Caco-2 (cell line): ENCODE results near the gene CHID1. TPM values are rescaled to one million over a fixed set of nuclear protein-coding genes. Genes with fewer than 3 reads are reported as not detected.

Experiments used
- BruUV-seq: library from RNA; stranded (reverse); fragments of 400-500 nt; replicated peaks from 2 replicates; lab custom pipeline; 2021; lab: Mats Ljungman, UMichigan
- CTCF ChIA-PET: fragments of 300-600 bp; sonication (Branson Sonifier 250); formaldehyde crosslinking; loops from one replicate; lab custom pipeline; 2022; ENCODE audit warnings: antibody characterized with exemption; lab: Charles Lee
- POLR2A ChIA-PET: fragments of 300-600 bp; sonication (Branson Sonifier 250); formaldehyde crosslinking; loops from one replicate; lab custom pipeline; 2022; ENCODE audit warnings: antibody characterized with exemption; lab: Charles Lee
- DNase-seq, 2 experiments: peaks; one replicate each; pipeline versions ENCODE4 v3.0.0 to v3.0.0-alpha.2; 2020 to 2022
- H3K27me3 ChIP-seq: replicated peaks from 2 replicates; pipeline ENCODE4 v1.6.0; 2011; ENCODE audit warnings: low read length; ENCODE audit not compliant: control insufficient read depth, insufficient read depth
- H3K36me3 ChIP-seq: 2 replicates; pipeline ENCODE4 v1.5.1; 2011; ENCODE audit warnings: low read length; ENCODE audit not compliant: control insufficient read depth, insufficient read depth
- H3K4me1 ChIP-seq: fragments of 250-450 bp; sonication (Bioruptor Pico); 2 replicates; pipeline ENCODE4 v1.5.1; 2020; ENCODE audit warnings: mild to moderate bottlenecking
- H3K4me3 ChIP-seq: 2 replicates; pipeline ENCODE4 v1.5.1; 2011; ENCODE audit warnings: low read depth, mild to moderate bottlenecking, control low read depth, low read length
- H3K9me3 ChIP-seq: fragments of 250-450 bp; sonication (Bioruptor Pico); 2 replicates; pipeline ENCODE4 v1.5.1; 2020; ENCODE audit warnings: mild to moderate bottlenecking, moderate library complexity
- H3K27ac Mint-ChIP-seq: one replicate; pipeline ENCODE4 v1.8.0; 2022; ENCODE audit warnings: mixed read lengths; ENCODE audit not compliant: unreplicated experiment
- H3K27me3 Mint-ChIP-seq: one replicate; pipeline ENCODE4 v1.8.0; 2022; ENCODE audit warnings: mixed read lengths; ENCODE audit not compliant: insufficient read depth, unreplicated experiment
- H3K36me3 Mint-ChIP-seq: one replicate; pipeline ENCODE4 v1.8.0; 2022; ENCODE audit warnings: mild to moderate bottlenecking, mixed read lengths; ENCODE audit not compliant: insufficient read depth, unreplicated experiment
- H3K4me1 Mint-ChIP-seq: one replicate; pipeline ENCODE4 v1.8.0; 2022; ENCODE audit warnings: low read depth, mixed read lengths; ENCODE audit not compliant: unreplicated experiment
- H3K4me3 Mint-ChIP-seq: one replicate; pipeline ENCODE4 v1.8.0; 2022; ENCODE audit warnings: mild to moderate bottlenecking, moderate library complexity, mixed read lengths; ENCODE audit not compliant: unreplicated experiment
- H3K9me3 Mint-ChIP-seq: one replicate; pipeline ENCODE4 v1.8.0; 2022; ENCODE audit warnings: mixed read lengths; ENCODE audit not compliant: unreplicated experiment
- CTCF ChIP-seq, 2 experiments: fragments of 200-600 bp in 1 of 2; IDR thresholded peaks; 1 replicate in 1 of 2; 2 replicates in 1 of 2; pipeline versions ENCODE4 v1.5.1 to v1.8.0; 2011 to 2022; ENCODE audit warnings: antibody characterized with exemption in 1 of 2, control low read depth in 1 of 2, inconsistent platforms in 1 of 2, low read depth in 1 of 2, low read length in 1 of 2, mild to moderate bottlenecking in 1 of 2, moderate library complexity in 1 of 2; ENCODE audit not compliant: insufficient read depth in 1 of 2, severe bottlenecking in 1 of 2, unreplicated experiment in 1 of 2
- intact Hi-C: fragments of 100-400 bp; cut with micrococcal nuclease; formaldehyde crosslinking; loops from one replicate; pipeline ENCODE4 v1.10.0; 2022; ENCODE audit not compliant: unreplicated experiment
- total RNA-seq: library from RNA; stranded (reverse); gene quantifications from 2 replicates; pipeline ENCODE4 v1.2.3, GENCODE V29; 2022

CHID1 gene
- total RNA-seq, 1 experiment from 2014 or later = 180 TPM

DNA sequence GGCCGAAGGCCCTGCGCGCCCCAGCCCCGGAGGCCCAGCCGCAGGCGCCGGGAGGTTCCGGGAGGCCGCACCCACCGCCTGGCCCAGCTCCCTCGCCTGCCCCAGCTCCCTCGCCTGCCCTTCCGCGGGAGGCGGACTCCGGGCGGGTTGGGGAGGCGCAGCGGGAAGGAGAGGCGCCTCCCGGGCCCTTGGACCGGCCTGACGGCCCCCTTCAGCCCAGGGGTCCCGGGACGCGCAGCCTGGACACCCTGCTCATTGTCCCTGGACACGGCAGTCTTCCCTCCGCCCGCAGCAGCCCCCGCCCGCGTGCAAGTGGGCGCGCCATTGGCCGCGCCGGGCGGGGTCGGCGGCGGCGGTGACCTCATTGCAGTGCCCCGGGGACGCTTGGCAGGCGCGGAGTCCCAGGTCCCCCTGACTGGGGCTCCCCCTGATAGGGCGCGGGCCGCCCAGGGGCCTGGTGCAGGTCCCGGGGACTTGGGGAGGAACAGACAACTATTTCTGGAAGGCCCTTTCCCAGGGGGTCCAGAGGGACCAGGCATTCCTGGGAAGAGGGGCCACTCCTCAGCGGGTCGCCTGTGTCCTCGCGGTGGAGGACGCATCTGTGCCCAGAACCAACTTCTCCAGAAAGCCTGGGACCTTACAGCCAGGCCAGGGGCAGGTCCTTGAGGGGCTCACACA, 77.4 kb downstream of the CHID1 start:
- Histone ChIP-seq H3K4me1 (peaks cover 27% of the 10 kb centered on the region), H3K4me3 (peak overlapping the region; percentile 81), H3K27me3 (no peaks in the 10 kb centered on the region), H3K36me3 (peaks cover 5% of the 10 kb centered on the region), H3K9me3 (no peaks in the 10 kb centered on the region)
- no peaks in the 10 kb centered on the region for H3K9me3 Mint-ChIP-seq
- peaks cover 10% of the 10 kb centered on the region for H3K4me1 Mint-ChIP-seq
- TF ChIP-seq CTCF (IDR thresholded peaks at IDR 0.05; ENCODE audit: insufficient read depth in 1 of 2, low read depth in 1 of 2, low read length in 1 of 2, severe bottlenecking in 1 of 2, unreplicated experiment in 1 of 2) = no peak
- DNase-seq = peak in 1 of 2 experiments; percentile 74
- POLR2A ChIA-PET = interaction anchor here (1.0 to 4.9 kb wide), 3 partner anchors 10 to 24 kb away, joined by 4 to 33 read pairs (median 6); partner anchors contain the start of genes PNPLA2 and RPLP2
- CTCF ChIA-PET = no interaction called here
- intact Hi-C loops = loop anchor here (1.0 kb wide), 1 partner anchor 10 kb away; no protein-coding TSS in a partner anchor
- peaks cover 57% of the 10 kb centered on the region for H3K36me3 Mint-ChIP-seq
- peak overlapping the region; percentile 79 for H3K4me3 Mint-ChIP-seq
- no peaks in the 10 kb centered on the region for H3K27me3 Mint-ChIP-seq
- peak overlapping the region; percentile 71 for H3K27ac Mint-ChIP-seq
- no TSS peak for BruUV-seq

GRCh38 chr11:832529-833113, 78.0 kb downstream of the CHID1 start, which contains the start of gene CD151:
CD151 (plus strand) TSS chr11:832952; CDS start chr11:836070, 3,118 bp downstream.
- no peak for TF ChIP-seq CTCF (IDR thresholded peaks at IDR 0.05; ENCODE audit: insufficient read depth in 1 of 2, low read depth in 1 of 2, low read length in 1 of 2, severe bottlenecking in 1 of 2, unreplicated experiment in 1 of 2)
- intact Hi-C loops = loop anchor here (1.0 kb wide), 1 partner anchor 11 kb away; no protein-coding TSS in a partner anchor
- Histone ChIP-seq H3K4me1 (peaks cover 33% of the 10 kb centered on the region), H3K36me3 (peaks cover 3% of the 10 kb centered on the region), H3K4me3 (peak within 1 kb of the TSS; percentile 81), H3K9me3 (no peaks in the 10 kb centered on the region), H3K27me3 (no peaks in the 10 kb centered on the region)
- DNase-seq = peak in 1 of 2 experiments; percentile 72
- H3K36me3 Mint-ChIP-seq = peaks cover 51% of the 10 kb centered on the region
- ChIA-PET CTCF (interaction anchor here (0.6 kb wide), 1 partner anchor 11 kb away, joined by 3 read pairs; no protein-coding TSS in a partner anchor), POLR2A (interaction anchor here (0.6 to 4.9 kb wide), 2 partner anchors 8 to 13 kb away, joined by 3 to 33 read pairs; partner anchors contain the start of gene PNPLA2)
- no TSS peak for BruUV-seq
- peak within 1 kb of the TSS; percentile 71 for H3K27ac Mint-ChIP-seq
- H3K4me3 Mint-ChIP-seq = peak within 1 kb of the TSS; percentile 79
- no peaks in the 10 kb centered on the region for H3K9me3 Mint-ChIP-seq
- peaks cover 16% of the 10 kb centered on the region for H3K4me1 Mint-ChIP-seq
- no peaks in the 10 kb centered on the region for H3K27me3 Mint-ChIP-seq

DNA sequence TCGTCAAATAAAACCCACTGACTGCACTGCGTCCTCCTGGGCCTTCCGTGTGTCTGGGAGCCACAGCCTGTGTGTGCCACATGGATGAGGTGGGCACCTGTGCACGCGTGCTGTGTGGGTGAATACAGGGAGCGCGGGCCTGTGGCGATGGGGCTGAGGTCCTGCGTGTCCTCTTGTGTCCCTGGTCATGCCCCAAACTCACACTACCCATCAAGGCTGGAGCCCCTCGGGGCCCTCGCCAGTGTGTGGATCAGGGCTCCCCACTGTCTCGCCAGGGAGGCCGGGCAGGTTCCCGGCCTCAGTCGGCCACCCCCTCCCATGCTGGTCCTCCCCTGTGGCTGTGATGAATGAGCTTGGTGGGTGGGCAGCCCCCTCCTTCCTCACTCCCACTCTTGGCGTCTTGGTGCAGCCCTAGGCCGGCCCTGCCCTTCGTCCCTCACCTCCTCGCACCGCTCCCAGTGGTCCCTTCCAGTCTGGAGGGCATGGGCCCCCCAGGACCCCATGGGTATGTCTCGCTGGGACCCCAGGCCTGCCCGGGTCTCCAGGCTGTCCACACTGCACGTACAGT, 78.6 kb downstream of the CHID1 start:
- no TSS peak for BruUV-seq
- Histone ChIP-seq H3K4me3 (peak overlapping the region; percentile 81), H3K9me3 (no peaks in the 10 kb centered on the region), H3K4me1 (peaks cover 35% of the 10 kb centered on the region), H3K36me3 (peaks cover under 1% of the 10 kb centered on the region; the same call in 1 of the 2 replicates), H3K27me3 (no peaks in the 10 kb centered on the region)
- intact Hi-C loops = no loop called here
- H3K4me3 Mint-ChIP-seq = peak overlapping the region; percentile 79
- POLR2A ChIA-PET = interaction anchor here (0.6 to 4.9 kb wide), 3 partner anchors 9 to 31 kb away, joined by 3 to 33 read pairs (median 3); partner anchors contain the start of gene PNPLA2
- H3K27ac Mint-ChIP-seq = no peak overlapping the region
- TF ChIP-seq CTCF (IDR thresholded peaks at IDR 0.05; ENCODE audit: insufficient read depth in 1 of 2, low read depth in 1 of 2, low read length in 1 of 2, severe bottlenecking in 1 of 2, unreplicated experiment in 1 of 2) = no peak
- CTCF ChIA-PET = interaction anchor here (0.6 to 2.4 kb wide), 2 partner anchors 11 to 12 kb away, joined by 3 to 10 read pairs; partner anchors contain the start of gene PNPLA2
- no peaks in the 10 kb centered on the region for H3K27me3 Mint-ChIP-seq
- peaks cover 19% of the 10 kb centered on the region for H3K4me1 Mint-ChIP-seq
- peaks cover 45% of the 10 kb centered on the region for H3K36me3 Mint-ChIP-seq
- DNase-seq = no peak
- no peaks in the 10 kb centered on the region for H3K9me3 Mint-ChIP-seq
